Kidney epithelial cell (primary cell): ENCODE data around the gene LGI4. TPM values are rescaled to one million over a fixed set of nuclear protein-coding genes. Genes with fewer than 3 reads are reported as not detected.

Source experiments
- DNase-seq: peaks from one replicate; pipeline ENCODE4 v3.0.0-alpha.2; 2010; ENCODE audit warnings: low read depth
- H3K27me3 ChIP-seq: 2 replicates; pipeline ENCODE4 v1.6.0; 2011; ENCODE audit warnings: low read length; ENCODE audit not compliant: control insufficient read depth, insufficient read depth
- H3K36me3 ChIP-seq: 2 replicates; pipeline ENCODE4 v1.5.1; 2011; ENCODE audit warnings: low read length; ENCODE audit not compliant: control insufficient read depth, insufficient read depth
- H3K4me3 ChIP-seq: 2 replicates; pipeline ENCODE4 v1.5.1; 2011; ENCODE audit warnings: low read depth, mild to moderate bottlenecking, control low read depth, low read length
- total RNA-seq: library from RNA; depleted of rRNA; stranded (reverse); fragments of >200 nt; gene quantifications from 2 replicates; pipeline ENCODE4 v1.2.3, GENCODE V29; 2015
- TF ChIP-seq, protein P1 (sequence below): IDR thresholded peaks from 2 replicates; pipeline ENCODE4 v1.5.1; 2011; ENCODE audit warnings: mild to moderate bottlenecking, moderate library complexity, low read length, control low read depth, inconsistent platforms; ENCODE audit not compliant: insufficient read depth, poor library complexity, severe bottlenecking

Gene LGI4
- total RNA-seq, result not detected in 2 replicates

DNA sequence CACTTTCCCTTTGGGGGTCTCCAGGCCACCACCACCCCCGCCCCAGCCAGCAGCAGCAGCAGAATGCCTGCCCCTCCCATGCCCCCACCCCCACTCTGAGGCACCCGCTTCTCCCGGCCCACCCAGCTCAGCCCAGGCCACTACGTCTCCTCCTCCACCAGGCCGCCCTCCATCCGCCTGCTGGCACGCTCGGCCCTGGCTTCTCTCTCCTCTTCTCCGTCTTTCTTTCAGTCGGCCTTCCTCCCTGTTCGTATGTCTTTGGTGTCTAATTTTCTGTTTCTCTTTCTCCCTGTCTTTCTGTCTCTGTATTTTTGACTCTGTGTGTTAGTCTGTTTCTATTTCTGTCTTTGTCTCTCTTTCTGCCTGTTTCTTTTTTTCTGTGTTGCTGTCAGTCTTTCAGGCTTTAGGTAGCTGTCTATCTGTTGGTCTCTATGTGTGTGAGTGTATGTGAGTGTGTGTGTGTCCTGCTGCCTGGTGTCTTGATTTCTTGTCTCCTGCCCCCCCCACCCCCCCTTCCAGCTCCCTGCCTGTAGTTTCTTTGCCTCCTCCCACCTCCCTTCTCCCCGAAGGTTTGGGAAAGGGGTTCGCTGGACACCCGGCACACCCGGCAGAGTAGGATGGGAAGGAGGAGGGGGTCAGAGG lies at the start of gene LGI4:
TSS of gene LGI4 (minus strand) at position 459 of the 642 bp plus-strand sequence. CDS start at position 80, 379 bp downstream.
- no peak within 1 kb of the TSS for H3K4me3 ChIP-seq
- peaks cover 42% of the 10 kb centered on the region for H3K27me3 ChIP-seq
- no peak for DNase-seq
- TF ChIP-seq, protein P1, sequence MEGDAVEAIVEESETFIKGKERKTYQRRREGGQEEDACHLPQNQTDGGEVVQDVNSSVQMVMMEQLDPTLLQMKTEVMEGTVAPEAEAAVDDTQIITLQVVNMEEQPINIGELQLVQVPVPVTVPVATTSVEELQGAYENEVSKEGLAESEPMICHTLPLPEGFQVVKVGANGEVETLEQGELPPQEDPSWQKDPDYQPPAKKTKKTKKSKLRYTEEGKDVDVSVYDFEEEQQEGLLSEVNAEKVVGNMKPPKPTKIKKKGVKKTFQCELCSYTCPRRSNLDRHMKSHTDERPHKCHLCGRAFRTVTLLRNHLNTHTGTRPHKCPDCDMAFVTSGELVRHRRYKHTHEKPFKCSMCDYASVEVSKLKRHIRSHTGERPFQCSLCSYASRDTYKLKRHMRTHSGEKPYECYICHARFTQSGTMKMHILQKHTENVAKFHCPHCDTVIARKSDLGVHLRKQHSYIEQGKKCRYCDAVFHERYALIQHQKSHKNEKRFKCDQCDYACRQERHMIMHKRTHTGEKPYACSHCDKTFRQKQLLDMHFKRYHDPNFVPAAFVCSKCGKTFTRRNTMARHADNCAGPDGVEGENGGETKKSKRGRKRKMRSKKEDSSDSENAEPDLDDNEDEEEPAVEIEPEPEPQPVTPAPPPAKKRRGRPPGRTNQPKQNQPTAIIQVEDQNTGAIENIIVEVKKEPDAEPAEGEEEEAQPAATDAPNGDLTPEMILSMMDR, result no peak
- no peaks in the 10 kb centered on the region for H3K36me3 ChIP-seq

DNA sequence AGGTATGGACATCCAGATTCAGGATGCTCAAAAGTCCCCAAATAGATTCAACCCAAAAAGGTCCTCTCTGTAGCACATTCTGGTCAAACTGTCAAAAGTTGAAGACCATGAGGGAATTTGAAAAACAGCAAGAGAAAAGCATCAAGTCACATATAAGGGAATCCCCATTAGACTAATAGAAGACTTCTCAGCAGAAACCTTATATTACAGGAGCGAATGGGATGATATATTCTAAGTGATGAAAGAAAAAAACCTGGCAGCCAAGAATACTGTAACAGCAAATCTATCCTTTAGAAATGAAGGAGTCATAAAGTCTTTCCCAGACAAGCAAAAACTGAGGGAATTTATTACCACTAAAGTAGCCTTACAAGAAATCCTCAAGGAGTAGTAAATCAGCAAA lies 49.4 kb upstream of the LGI4 start:
- TF ChIP-seq, protein P1, result no peak
- no peaks in the 10 kb centered on the region for H3K36me3 ChIP-seq
- no peaks in the 10 kb centered on the region for H3K27me3 ChIP-seq
- no peak for DNase-seq
- no peak overlapping the region for H3K4me3 ChIP-seq

DNA sequence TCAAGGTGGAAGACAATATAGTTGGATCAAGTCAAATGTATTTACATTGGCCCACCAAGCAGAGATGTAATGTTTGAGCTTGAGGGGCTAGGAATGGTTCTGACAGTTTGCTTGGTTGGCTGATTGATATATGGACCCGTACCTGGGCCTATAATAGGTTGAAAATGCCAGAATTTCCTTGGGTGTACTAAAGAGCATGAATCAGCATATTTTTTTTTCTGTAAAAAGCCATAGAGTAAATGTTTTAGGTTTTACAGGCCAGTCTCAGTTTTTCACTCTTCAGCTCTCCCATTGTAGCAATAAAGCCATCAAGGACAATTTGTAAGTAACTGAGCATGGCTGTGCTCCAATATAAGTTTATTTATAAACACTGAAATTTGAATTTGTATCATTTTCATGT lies 46.5 kb upstream of the LGI4 start:
- DNase-seq, result no peak
- TF ChIP-seq, protein P1, result no peak
- no peaks in the 10 kb centered on the region for H3K36me3 ChIP-seq
- no peak overlapping the region for H3K4me3 ChIP-seq
- no peaks in the 10 kb centered on the region for H3K27me3 ChIP-seq

DNA sequence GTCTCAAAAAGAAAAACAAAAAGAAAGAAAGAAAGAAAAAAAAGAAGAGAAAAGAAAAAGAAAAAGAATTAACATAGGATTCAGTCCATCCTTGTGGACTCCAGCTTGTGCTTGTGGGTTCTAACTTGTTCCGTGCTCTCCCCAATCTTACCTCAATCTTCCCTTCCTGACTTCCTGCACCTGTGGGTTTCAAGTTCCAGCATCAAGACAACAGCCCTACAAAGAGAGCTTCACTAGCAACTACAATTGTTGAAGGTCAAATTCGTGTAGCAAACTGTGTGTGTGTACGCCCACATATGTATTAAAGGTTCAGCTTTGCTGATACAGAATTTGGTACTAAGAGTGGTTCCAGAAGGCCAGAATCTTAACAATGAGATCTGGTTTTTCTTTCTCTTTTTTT lies 45.0 kb upstream of the LGI4 start:
- Histone ChIP-seq H3K36me3 (no peaks in the 10 kb centered on the region), H3K27me3 (no peaks in the 10 kb centered on the region), H3K4me3 (no peak overlapping the region)
- TF ChIP-seq, protein P1, result no peak
- no peak for DNase-seq

DNA sequence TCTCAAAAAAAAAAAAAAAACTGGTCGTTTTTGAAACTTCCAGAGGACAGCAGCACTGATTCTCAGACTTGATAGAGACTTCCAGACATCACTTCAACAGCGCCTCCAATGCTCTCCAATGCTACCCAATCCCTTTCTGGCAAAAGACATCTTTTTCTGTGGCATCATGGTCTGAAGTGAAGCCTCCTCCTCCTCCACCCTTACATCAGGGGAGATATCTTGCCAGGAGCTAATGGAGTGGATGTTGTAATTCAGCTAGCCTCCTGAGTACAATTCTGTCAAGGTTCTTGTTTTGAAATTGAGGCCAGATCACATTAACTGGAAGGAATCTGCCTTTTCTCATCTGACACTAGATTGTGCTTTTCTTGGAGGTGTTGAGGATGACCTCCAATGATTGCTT lies 43.8 kb upstream of the LGI4 start:
- TF ChIP-seq, protein P1, result no peak
- H3K4me3 ChIP-seq, result no peak overlapping the region
- H3K27me3 ChIP-seq, result no peaks in the 10 kb centered on the region
- H3K36me3 ChIP-seq, result no peaks in the 10 kb centered on the region
- no peak for DNase-seq
